BE2C (cell line): ENCODE measurements around the gene SMC1A.

Experiments used
- DNase-seq: peaks from one replicate; pipeline ENCODE4 v3.0.0-alpha.2; 2020
- H3K27me3 ChIP-seq: fragments of 250-450 bp; sonication (Bioruptor Pico); 2 replicates; pipeline ENCODE4 v1.5.1; 2020; ENCODE audit warnings: mild to moderate bottlenecking
- H3K36me3 ChIP-seq: fragments of 250-450 bp; sonication (Bioruptor Pico); 2 replicates; pipeline ENCODE4 v1.5.1; 2020; ENCODE audit warnings: mild to moderate bottlenecking
- H3K4me1 ChIP-seq: fragments of 250-450 bp; sonication (Bioruptor Pico); 2 replicates; pipeline ENCODE4 v1.5.1; 2020
- H3K4me3 ChIP-seq: 2 replicates; pipeline ENCODE4 v1.5.1; 2011; ENCODE audit warnings: low read depth, low read length
- H3K9me3 ChIP-seq: fragments of 250-450 bp; sonication (Bioruptor Pico); 2 replicates; pipeline ENCODE4 v1.5.1; 2020
- CTCF ChIP-seq: IDR thresholded peaks from 2 replicates; pipeline ENCODE4 v1.5.1; 2012; ENCODE audit warnings: mild to moderate bottlenecking, low read depth, low read length

The SMC1A gene

GRCh38 chrX:53449632-53450031, 27.2 kb upstream of the SMC1A start:
- H3K4me1 ChIP-seq, result no peaks in the 10 kb centered on the region
- TF ChIP-seq CTCF, result no peak
- no peaks in the 10 kb centered on the region for H3K9me3 ChIP-seq
- no peak for DNase-seq
- no peaks in the 10 kb centered on the region for H3K27me3 ChIP-seq
- H3K36me3 ChIP-seq, result no peaks in the 10 kb centered on the region
- no peak overlapping the region for H3K4me3 ChIP-seq

- Histone ChIP-seq H3K4me3 (no peak overlapping the region), H3K4me1 (no peaks in the 10 kb centered on the region), H3K27me3 (no peaks in the 10 kb centered on the region), H3K36me3 (no peaks in the 10 kb centered on the region), H3K9me3 (no peaks in the 10 kb centered on the region)
- no peak for DNase-seq
- TF ChIP-seq CTCF, result no peak
Measured at GRCh38 chrX:53447441-53447840, 25.0 kb upstream of the SMC1A start.

- H3K4me1 ChIP-seq, result no peaks in the 10 kb centered on the region
- peak; percentile 53 for DNase-seq
- TF ChIP-seq CTCF, result peak; percentile 69
- no peaks in the 10 kb centered on the region for H3K27me3 ChIP-seq
- no peaks in the 10 kb centered on the region for H3K9me3 ChIP-seq
- no peaks in the 10 kb centered on the region for H3K36me3 ChIP-seq
- H3K4me3 ChIP-seq, result no peak overlapping the region
Measured at GRCh38 chrX:53445977-53446376, 23.5 kb upstream of the SMC1A start.

- H3K36me3 ChIP-seq, result no peaks in the 10 kb centered on the region
- no peak for DNase-seq
- peak overlapping the region; percentile 60 for H3K4me3 ChIP-seq
- TF ChIP-seq CTCF, result no peak
- no peaks in the 10 kb centered on the region for H3K9me3 ChIP-seq
- H3K4me1 ChIP-seq, result no peaks in the 10 kb centered on the region
- no peaks in the 10 kb centered on the region for H3K27me3 ChIP-seq
Measured at GRCh38 chrX:53442322-53442631, 19.8 kb upstream of the SMC1A start.

GRCh38 chrX:53441531-53442321, 19.3 kb upstream of the SMC1A start:
- no peak for TF ChIP-seq CTCF
- Histone ChIP-seq H3K4me3 (peak overlapping the region; percentile 60), H3K4me1 (no peaks in the 10 kb centered on the region), H3K27me3 (no peaks in the 10 kb centered on the region), H3K36me3 (no peaks in the 10 kb centered on the region), H3K9me3 (no peaks in the 10 kb centered on the region)
- peak; percentile 87 for DNase-seq

- no peak for TF ChIP-seq CTCF
- no peak for DNase-seq
- Histone ChIP-seq H3K36me3 (no peaks in the 10 kb centered on the region), H3K9me3 (no peaks in the 10 kb centered on the region), H3K4me1 (no peaks in the 10 kb centered on the region), H3K27me3 (no peaks in the 10 kb centered on the region), H3K4me3 (peak overlapping the region; percentile 60)
Measured at GRCh38 chrX:53440621-53441517, 18.4 kb upstream of the SMC1A start.
